GM18870 (cell line): ENCODE results near the gene XKR7.
"Not testable (repeated sequence)": the region's sequence is repeated elsewhere in the genome, so short reads cannot be mapped to it uniquely, and the experiment has no call there.

Experiments used
- ATAC-seq: cut with Tn5 transposase; IDR thresholded peaks from one replicate; pipeline ENCODE4 v1.9.1; 2021; ENCODE audit warnings: moderate library complexity; ENCODE audit not compliant: unreplicated experiment

XKR7 gene

DNA sequence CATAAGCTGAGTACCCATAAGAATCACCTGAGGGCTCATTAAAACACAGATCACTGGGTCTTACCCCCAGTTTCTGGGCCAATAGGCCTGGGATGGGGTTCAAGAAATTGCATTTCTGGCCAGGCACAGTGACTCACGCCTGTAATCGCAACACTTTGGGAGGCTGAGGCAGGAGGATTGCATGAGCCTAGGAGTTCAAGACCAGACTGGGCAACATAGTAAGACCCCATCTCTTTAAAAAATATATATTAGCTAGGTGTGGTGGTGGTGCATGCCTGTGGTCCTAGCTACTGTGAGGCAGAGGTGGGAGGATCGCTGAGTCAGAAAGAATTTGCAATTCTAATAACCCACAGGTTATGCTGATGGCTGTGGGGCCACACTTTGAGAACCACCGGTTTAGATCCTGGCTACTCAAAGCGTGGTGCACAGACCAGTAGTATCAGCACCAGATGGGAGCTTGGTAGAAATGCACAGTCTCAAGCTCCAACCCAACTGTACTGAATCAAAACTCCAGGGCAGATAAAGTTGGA is 44.3 kb downstream of the XKR7 start:
- ATAC-seq, result no peak

- no peak for ATAC-seq
These were observed 45.4 kb downstream of the XKR7 start for GRCh38 chr20:32013326-32013725.

DNA sequence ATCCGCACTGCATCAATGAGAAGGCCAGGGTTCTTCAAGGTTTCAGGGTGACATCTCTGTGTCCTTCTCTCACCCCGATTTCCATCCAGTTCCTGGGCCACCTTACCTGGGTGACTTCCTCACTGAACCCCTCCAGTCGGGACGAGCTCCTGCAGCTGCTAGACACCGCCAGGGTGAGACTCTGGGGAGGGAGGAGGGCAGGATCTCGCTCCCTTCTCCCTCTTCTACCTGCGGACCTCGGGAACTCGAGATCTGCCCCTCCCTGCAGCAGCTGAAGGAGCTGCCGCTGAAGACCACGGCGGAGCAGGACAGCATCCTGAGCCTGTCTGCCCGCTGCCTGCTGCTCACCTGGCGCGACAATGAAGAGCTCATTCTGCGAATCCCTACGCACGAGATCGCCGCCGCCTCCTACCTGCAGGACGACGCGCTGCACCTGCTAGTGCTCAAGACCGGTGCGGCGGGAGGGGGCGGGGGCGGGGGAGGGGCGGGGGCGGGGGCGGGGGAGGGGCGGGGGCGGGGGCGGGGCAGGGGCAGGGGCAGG is 49.8 kb downstream of the XKR7 start:
- ATAC-seq, result no peak

DNA sequence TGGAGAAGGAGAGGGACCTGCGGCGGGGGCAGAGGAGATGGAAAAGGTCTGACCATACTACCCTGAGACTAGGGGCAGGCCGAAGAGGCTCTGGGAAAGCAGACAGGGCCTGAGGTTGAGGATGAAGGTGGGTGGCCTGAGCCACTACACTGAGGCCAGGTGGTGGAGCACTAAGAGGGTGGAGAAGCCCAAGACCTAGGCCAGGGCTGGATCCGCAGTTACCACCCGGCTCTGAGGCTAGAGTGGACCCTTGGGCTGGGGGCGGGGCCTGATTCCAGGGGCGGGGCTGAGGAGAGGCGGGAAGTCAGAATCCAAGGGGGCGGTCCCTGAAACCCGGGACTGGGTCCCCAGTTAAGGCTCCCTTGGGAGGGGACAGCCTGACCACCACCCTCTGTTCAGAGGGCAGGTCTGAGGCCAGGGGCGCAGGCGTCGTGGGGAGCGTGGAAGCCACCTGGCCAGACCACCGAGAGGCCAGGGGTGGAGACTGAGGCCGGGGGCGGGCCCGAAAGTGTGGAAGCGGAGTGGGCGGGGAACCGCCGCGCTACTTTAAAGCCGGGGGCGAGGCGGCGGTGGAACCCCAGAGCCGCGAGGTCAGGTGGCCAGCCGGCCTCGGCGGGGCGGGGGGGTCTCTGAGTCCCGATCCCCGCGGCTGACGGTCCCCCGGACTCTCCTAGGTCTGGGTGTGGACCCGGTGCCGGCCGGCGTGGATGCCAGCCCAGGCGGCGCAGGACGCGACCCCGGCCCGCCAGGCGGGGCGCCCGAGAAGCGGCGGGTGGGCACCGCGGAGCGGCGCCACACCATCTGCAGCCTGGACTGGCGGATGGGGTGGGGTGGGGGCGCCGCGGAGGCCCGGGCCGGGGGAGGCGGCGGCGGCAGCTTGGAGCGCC is 50.6 kb downstream of the XKR7 start:
- ATAC-seq, result no peak

DNA sequence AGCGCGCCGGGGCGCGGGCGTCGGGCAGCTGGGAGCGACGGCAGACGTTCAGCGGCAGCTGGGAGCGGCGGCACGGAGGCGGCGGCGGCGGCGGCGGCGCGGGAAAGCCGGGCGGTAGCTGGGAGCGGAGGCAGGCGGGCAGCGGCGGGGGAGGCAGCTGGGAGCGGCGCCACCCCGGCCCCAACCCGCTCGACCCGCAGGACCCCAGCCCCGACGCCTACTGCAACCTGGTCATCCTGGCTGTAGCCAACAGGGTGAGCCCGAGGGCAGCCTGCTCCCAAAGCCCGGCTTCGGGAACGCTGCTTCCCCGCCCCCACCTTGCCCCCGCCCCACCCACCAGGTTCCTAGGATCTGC is 51.2 kb downstream of the XKR7 start:
- no peak for ATAC-seq

- ATAC-seq, result no peak
These were observed 51.9 kb downstream of the XKR7 start for GRCh38 chr20:32019563-32020463.

DNA sequence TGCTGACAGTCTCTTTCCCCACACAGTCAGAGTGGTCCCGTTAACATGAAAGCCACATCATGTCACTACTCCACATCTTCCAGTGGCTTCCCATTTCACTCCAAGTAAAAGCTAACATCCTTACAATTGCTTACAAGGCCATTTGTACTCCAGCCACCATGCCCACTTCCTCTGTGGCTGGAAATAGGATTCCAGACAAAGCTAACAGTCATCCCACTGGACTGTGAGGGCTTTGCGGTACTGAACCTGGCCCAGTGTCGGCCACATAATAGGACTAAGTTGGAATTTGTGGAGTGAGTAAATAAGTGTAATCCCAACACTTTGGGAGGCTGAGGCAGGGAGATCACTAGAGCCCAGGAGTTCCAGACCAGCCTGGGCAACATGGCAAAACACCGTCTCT is 53.1 kb downstream of the XKR7 start:
- no peak for ATAC-seq

- ATAC-seq, result no peak
These were observed 56.8 kb downstream of the XKR7 start for GRCh38 chr20:32024683-32025295.

GRCh38 chr20:32027643-32028042 is 59.7 kb downstream of the XKR7 start:
- no peak for ATAC-seq

DNA sequence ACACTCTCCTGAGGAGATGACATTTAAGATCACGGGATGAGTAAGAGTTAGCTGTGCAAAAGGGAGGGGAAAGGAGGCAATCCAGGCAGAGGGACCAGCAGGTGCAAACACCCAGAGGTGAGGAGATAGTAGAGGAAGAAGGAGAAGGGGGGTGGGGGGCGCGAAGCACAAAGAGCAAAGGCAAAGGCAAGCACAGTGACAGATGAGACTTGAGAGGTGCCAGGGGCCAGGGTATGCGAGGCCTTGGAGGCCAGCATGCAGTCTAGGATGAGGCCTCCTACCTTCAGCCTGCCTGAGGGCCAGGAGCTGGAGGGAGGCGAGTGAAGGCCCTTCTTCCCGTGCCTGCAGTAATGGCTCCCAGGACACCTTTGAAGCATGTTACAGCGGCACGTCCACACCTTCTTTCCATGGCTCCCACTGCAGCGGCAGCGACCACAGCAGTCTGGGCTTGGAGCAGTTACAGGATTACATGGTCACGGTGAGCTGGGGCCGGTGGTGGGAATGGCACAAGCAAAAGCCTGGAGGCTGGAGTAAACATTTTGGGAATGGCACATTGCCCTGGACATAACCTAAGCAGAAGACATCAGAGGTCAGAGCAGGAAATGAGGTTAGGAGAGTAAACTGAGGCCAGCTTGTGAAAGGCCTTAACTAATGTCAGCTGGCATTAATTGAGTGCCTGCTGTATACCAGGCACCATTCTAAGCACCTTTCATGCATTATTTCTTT is 60.9 kb downstream of the XKR7 start:
- no peak for ATAC-seq

- no peak for ATAC-seq
These were observed 61.6 kb downstream of the XKR7 start for GRCh38 chr20:32029561-32029960.

DNA sequence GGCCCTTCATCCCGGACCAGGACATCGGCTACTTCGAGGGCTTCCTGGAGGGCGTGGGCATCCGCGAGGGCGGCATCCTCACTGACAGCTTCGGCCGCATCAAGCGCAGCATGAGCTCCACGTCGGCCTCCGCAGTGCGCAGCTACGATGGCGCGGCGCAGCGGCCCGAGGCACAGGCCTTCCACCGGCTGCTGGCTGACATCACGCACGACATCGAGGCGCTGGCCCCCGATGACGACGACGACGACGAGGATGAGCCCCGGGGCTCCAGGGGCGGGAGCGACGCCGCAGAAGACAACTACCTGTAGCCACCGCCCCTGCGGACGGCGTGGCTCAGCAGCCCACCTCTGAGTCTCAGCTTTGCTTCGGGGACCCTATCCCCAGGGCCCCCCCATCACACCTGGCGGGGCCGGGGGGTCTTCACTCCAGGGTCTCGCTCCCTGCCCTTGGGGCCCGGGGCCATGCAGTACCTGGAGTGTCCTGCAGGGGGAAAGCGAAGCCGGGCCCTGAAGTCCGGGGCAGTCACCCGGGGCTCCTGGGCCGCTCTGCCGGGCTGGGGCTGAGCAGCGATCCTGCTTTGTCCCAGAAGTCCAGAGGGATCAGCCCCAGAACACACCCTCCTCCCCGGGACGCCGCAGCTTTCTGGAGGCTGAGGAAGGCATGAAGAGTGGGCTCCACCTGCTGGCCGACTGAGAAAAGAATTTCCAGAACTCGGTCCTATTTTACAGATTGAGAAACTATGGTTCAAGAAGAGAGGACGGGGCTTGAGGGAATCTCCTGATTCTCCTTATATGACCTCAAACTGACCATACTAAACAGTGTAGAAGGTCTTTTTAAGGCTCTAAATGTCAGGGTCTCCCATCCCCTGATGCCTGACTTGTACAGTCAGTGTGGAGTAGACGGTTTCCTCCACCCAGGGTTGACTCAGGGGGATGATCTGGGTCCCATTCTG is 63.3 kb downstream of the XKR7 start:
- ATAC-seq, result no peak

GRCh38 chr20:32033316-32033715 is 65.4 kb downstream of the XKR7 start:
- no peak for ATAC-seq

GRCh38 chr20:32033721-32034120 is 65.8 kb downstream of the XKR7 start:
- ATAC-seq, result not testable (repeated sequence)

DNA sequence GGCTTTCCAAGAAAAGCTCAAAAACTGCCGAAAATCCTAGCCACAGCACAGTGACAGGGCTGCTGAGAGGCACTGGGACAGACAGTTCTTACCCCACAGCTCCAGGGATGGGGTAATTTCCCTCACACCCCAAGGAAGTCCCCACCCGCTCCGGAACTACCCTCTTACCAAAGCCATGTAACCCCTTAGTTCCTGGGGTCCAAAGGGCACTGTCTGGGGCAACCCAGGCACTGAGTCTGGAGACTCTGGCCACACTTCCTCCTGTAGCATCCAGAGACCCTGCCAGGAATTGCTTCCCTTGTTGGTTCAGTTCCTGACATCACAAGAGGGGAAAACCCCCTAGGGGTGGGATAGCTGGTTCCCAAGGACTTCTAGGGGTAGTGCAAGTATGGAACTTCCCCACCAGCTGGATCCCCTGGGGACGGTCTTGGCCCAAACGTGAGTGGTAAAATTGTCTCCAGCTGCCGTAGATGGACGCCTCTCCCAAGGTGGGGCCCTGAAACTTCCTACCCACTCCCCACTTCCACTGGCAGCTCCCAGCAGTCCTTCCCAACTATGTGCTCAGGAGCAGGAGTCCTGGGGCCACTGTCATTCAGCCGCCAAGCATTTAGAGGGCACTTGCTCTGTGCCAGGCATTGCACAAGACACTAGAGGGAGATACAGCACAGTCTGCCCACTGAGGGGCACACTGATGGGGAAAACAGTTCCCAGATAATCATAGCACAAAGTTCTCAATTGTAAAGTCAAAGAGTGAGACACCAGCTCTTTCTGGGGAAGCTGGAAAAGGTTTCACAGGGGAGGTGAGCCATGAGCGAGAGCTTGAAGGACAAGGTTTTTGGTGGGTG is 66.9 kb downstream of the XKR7 start:
- no peak for ATAC-seq

- no peak for ATAC-seq
These were observed 67.5 kb downstream of the XKR7 start for GRCh38 chr20:32035426-32035779.

DNA sequence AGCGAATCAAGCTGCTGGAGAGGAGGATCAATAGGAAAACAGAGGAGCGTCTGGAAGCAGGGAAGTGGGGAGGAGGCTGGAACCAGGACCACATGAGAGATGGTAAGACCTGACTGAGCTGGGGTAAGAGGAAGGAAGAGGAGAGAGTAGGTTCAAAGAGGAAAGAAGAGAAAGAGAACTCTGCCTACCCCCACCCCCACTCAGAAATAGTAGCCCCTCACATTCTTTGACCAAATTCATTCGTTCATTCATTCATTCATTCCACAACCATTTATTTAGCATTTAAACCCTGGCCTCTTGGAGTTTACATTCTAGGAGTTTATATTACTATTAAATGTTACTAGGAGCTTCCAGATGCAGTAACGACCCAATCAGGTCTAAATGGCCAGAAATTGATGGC is 68.3 kb downstream of the XKR7 start:
- no peak for ATAC-seq

GRCh38 chr20:32036716-32037485 is 69.0 kb downstream of the XKR7 start:
- no peak for ATAC-seq
